Activated T-helper 17 cell treated with anti-CD3 and anti-CD28 coated beads, Interleukin-2, amount 50 U/mL, for 72 hours (primary cell): ENCODE results near the gene ATP11C. TPM values are rescaled to one million over a fixed set of nuclear protein-coding genes. Genes with fewer than 3 reads are reported as not detected.
"Not testable (repeated sequence)": the region's sequence is repeated elsewhere in the genome, so short reads cannot be mapped to it uniquely, and the experiment has no call there.

Experiments
- ATAC-seq: fragments of 150-1000 bp; cut with Tn5 transposase; replicated peaks from 2 replicates; pipeline ENCODE4 v1.10.0; 2021; ENCODE audit warnings: mild to moderate bottlenecking, moderate library complexity
- H3K27ac Mint-ChIP-seq: one replicate; pipeline ENCODE4 v1.8.0; 2022; ENCODE audit warnings: mixed read lengths
- H3K27me3 Mint-ChIP-seq: one replicate; pipeline ENCODE4 v1.8.0; 2022; ENCODE audit warnings: mixed read lengths
- H3K36me3 Mint-ChIP-seq: one replicate; pipeline ENCODE4 v1.8.0; 2022; ENCODE audit warnings: low read depth, mild to moderate bottlenecking, mixed read lengths
- H3K4me1 Mint-ChIP-seq: one replicate; pipeline ENCODE4 v1.8.0; 2022; ENCODE audit warnings: mixed read lengths
- H3K4me3 Mint-ChIP-seq: one replicate; pipeline ENCODE4 v1.8.0; 2022; ENCODE audit warnings: mild to moderate bottlenecking, mixed read lengths
- H3K9me3 Mint-ChIP-seq: one replicate; pipeline ENCODE4 v1.8.0; 2022; ENCODE audit warnings: mixed read lengths
- total RNA-seq, 2 donors: library from RNA; stranded (reverse); gene quantifications; one replicate each; pipeline ENCODE4 v1.2.3, GENCODE V29; 2022

The ATP11C gene
- 1 to 10 TPM; 9.2 to 9.4 TPM for total RNA-seq

DNA sequence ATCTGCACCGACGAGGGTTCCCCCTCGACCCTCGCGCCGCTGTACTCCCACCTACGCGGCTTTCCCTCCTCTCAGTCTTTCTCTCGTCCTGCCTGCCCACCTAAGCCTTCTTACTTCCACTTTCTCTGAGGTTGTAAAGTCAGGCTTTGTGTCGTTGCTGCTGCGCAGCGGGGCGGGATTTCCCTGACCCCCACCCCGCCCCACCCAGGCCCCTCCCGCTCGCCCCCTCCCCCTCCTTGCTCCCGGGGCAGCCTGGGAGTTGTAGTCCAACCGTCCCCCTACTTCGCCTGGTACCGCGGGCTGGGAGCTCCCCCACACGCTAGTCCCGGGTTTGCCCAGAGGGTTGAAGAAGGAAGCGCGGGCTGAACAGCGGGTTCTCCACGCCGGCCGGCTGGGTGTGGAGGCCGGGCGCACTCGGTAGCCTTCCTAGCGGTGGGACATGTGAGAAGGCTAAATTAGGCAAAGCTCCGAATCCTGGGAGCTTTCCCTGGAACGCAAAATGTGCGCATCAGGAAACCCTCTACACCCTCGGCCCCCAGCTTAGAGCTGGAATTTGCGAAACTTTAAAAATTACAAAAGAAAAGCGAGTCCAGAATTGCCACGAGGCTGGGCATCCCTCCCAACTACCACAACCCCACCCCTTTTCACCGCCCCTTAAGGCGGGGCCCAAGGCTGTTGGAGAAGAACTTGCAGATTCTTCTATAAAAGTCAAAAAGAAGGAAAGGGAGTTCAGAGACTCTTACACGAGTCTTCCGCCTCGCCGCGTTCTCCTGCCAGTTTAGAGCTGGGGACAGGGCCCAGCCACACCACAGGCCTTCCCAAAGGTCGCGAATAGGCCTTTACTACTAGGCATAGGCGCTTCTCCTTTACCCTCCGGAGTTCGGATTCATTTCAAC, at the start of gene ATP11C:
Gene ATP11C (minus strand): TSS at position 153 of the 896 bp plus-strand sequence. CDS start 1,011 bp downstream, outside the sequence.
- peak; percentile 88 for ATAC-seq
- Mint-ChIP-seq H3K27me3 (no peaks in the 10 kb centered on the region), H3K4me3 (peak within 1 kb of the TSS; percentile 82), H3K9me3 (no peaks in the 10 kb centered on the region), H3K27ac (peak within 1 kb of the TSS; percentile 43), H3K36me3 (no peaks in the 10 kb centered on the region), H3K4me1 (peaks cover 7% of the 10 kb centered on the region)

DNA sequence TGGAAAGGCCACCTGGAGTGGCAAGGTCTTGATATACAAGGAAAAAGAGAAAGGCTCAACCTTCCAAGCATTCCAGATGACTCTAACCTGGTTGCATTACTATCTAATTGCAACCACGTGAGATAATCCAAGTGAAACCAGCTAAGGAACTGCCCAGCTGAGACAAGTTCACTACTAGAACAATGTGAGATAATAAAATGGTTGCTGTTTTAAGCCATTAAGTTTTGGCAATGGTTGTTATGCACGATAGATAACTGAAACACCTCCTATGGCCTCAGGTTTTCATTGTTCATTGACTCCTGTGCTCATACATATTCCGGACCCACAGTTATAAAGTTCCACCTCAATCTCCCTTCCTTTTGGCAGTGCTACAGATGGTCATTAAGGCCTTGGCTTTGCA, 41.6 kb upstream of the ATP11C start:
- Mint-ChIP-seq H3K27me3 (peaks cover 10% of the 10 kb centered on the region), H3K4me1 (no peaks in the 10 kb centered on the region), H3K36me3 (no peaks in the 10 kb centered on the region), H3K9me3 (no peaks in the 10 kb centered on the region), H3K27ac (no peak overlapping the region), H3K4me3 (no peak overlapping the region)
- no peak for ATAC-seq

DNA sequence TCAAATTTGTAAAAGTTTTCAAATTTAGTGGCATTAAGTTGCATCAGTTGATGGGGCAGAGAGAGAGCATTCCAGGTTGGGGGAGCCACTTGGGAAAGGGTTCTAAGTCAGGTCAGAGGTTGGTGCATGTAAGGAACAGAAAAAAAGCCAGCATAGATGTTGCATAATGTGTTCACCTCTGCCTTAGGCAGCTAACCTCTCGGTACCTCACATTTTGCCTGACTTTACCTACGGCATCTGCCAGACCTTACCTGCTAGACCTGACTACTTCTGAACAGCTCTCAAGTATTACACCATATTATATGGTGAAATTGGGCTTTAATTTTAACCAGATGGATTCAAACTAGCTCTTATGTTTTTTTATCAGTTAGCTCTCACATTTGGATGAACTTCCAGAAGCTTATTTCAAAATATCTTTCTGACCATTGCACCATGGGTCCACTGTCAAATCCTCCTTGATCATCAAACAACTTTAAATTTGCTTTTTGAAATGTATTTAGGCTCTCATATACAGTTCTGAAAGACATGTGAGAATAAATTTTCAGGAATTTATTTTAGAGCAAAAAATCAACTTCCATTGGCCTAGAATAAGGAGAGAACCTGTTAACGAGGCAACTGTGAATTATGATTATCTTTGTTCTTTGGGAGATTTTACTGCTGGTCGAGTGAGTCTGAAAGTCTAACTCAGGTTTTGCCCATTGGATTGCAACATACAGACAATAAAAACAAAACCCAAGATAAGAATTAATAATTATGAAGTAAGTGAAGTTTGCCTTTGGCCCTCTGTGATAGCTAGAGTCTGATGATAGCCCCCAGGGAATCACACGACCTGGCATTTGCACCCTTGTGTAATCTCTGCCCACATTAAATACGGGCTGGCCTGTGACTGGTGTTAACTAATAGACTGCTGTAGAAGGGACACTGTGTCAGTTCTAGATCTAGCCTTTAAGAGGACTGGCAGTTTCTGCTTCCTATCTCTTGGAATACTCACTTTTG, 40.1 kb upstream of the ATP11C start:
- H3K4me1 Mint-ChIP-seq: no peaks in the 10 kb centered on the region
- no peaks in the 10 kb centered on the region for H3K9me3 Mint-ChIP-seq
- H3K36me3 Mint-ChIP-seq: no peaks in the 10 kb centered on the region
- H3K27ac Mint-ChIP-seq: no peak overlapping the region
- no peak for ATAC-seq
- H3K27me3 Mint-ChIP-seq: peaks cover 10% of the 10 kb centered on the region
- H3K4me3 Mint-ChIP-seq: no peak overlapping the region

DNA sequence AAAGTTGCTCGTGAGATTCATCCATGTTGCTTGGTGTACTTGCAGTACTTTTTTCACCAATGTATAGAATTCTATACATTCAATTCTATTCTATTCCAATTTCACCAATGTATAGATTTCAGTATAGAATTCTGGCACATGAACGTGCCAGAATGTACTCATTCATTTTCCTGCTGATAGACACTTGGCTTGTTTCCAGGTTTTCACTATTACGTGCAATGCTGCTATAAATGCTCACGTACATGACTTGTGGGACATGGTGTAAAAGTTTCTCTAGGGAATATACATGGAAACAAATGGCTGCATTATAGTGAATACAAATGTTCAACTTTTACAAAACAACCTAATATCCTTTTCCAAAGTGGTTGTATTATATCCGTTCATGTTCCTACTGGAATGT, 39.3 kb upstream of the ATP11C start:
- no peaks in the 10 kb centered on the region for H3K36me3 Mint-ChIP-seq
- H3K27me3 Mint-ChIP-seq: peaks cover 10% of the 10 kb centered on the region

DNA sequence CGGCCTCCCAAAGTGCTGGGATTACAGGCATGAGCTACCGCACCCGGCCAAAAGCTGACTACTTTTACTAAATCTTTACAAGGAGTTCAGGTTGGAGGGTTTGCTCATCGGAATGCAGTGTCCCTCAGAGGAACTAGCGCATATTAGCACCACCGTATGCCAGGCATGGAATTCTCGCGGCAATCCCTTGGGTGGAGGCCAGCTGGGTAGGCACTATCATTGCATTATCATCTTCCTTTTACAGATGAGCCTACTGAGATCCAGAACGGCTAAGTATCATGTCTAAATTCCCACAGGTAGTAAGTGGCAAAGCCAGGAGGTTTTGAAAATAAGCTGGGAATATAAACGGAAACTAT, 38.5 kb upstream of the ATP11C start:
- H3K9me3 Mint-ChIP-seq: no peaks in the 10 kb centered on the region
- no peak for ATAC-seq
- H3K27me3 Mint-ChIP-seq: peaks cover 9% of the 10 kb centered on the region
- no peaks in the 10 kb centered on the region for H3K4me1 Mint-ChIP-seq
- H3K36me3 Mint-ChIP-seq: no peaks in the 10 kb centered on the region
- no peak overlapping the region for H3K27ac Mint-ChIP-seq
- H3K4me3 Mint-ChIP-seq: no peak overlapping the region

More for the DNA sequence above, 39.3 kb upstream of the ATP11C start:
- no peak for ATAC-seq
- H3K27ac Mint-ChIP-seq: no peak overlapping the region
- H3K4me3 Mint-ChIP-seq: no peak overlapping the region
- no peaks in the 10 kb centered on the region for H3K4me1 Mint-ChIP-seq
- H3K9me3 Mint-ChIP-seq: no peaks in the 10 kb centered on the region

- no peak overlapping the region for H3K27ac Mint-ChIP-seq
- H3K4me3 Mint-ChIP-seq: no peak overlapping the region
- peaks cover 6% of the 10 kb centered on the region for H3K27me3 Mint-ChIP-seq
- no peak for ATAC-seq
- H3K4me1 Mint-ChIP-seq: no peaks in the 10 kb centered on the region
- no peaks in the 10 kb centered on the region for H3K9me3 Mint-ChIP-seq
- H3K36me3 Mint-ChIP-seq: no peaks in the 10 kb centered on the region
These were observed 36.4 kb upstream of the ATP11C start for GRCh38 chrX:139969286-139969685.

DNA sequence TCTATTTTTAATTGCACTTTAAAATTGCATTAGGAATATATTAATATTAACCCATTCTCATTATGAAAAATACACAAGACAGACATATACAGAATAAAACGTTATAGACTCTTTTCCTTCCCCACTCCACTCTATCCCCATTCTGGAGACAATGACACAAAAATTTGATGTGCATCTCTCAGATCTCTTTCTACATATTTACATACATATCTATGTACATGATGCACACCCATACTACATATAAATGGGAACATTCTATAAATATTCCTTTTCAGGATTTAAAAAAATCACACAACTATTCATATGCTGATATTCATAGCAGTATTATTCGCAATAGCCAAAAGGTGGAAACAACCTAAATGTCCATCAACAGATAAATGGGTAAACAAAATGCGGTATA, 34.9 kb upstream of the ATP11C start:
- Mint-ChIP-seq H3K4me3 (no peak overlapping the region), H3K9me3 (no peaks in the 10 kb centered on the region), H3K27ac (no peak overlapping the region), H3K36me3 (no peaks in the 10 kb centered on the region), H3K4me1 (no peaks in the 10 kb centered on the region), H3K27me3 (peaks cover 6% of the 10 kb centered on the region)
- ATAC-seq: no peak

DNA sequence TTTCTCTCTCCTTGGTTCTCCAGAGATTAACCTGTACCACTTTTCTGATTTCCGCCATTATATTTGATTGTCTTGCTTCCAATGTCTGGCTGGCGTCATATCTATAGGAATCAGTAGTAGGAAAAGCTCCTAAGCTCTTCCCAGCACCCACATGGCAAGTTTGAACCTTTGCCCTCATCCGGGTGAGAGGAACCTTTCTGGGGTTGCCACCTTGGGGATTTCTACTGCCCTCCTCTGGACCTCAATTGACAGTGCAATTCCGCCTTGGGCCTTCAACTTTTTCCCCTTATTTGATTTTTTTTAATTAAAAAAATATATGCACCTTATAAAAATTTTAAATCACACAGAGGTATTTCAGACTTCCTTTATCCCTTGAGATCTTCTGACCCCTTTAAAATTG, 34.4 kb upstream of the ATP11C start:
- H3K4me3 Mint-ChIP-seq: no peak overlapping the region
- peaks cover 6% of the 10 kb centered on the region for H3K27me3 Mint-ChIP-seq
- no peak overlapping the region for H3K27ac Mint-ChIP-seq
- H3K36me3 Mint-ChIP-seq: no peaks in the 10 kb centered on the region
- ATAC-seq: no peak
- no peaks in the 10 kb centered on the region for H3K4me1 Mint-ChIP-seq
- H3K9me3 Mint-ChIP-seq: no peaks in the 10 kb centered on the region

DNA sequence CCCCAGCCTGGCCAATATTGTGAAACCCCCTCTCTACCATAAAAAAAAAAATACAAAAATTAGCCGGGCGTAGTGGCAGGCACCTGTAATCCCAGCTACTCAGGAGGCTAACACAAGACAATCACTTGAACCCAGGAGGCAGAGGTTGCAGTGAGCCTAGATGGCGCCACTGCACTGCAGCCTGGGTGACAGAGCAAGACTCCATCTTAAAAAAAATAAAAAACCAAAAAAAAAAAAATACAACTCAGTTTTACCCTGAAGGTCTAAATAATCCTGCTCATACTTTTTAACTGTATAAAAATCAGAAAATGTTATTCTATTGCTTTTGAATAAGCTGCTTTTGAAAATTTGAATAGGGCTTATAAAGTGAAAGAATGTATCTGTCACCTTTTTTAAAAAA, 33.3 kb upstream of the ATP11C start:
- H3K27me3 Mint-ChIP-seq, ATAC-seq, H3K27ac Mint-ChIP-seq, H3K36me3 Mint-ChIP-seq, H3K4me1 Mint-ChIP-seq, H3K9me3 Mint-ChIP-seq, H3K4me3 Mint-ChIP-seq: not testable (repeated sequence)

GRCh38 chrX:139965421-139965820, 32.6 kb upstream of the ATP11C start, which contains the start of gene CXorf66:
Gene CXorf66 (minus strand): TSS chrX:139965521. CDS start chrX:139965496, 25 bp downstream.
- Mint-ChIP-seq H3K27ac (no peak within 1 kb of the TSS), H3K27me3 (no peaks in the 10 kb centered on the region), H3K4me1 (no peaks in the 10 kb centered on the region), H3K9me3 (no peaks in the 10 kb centered on the region), H3K36me3 (no peaks in the 10 kb centered on the region), H3K4me3 (no peak within 1 kb of the TSS)
- ATAC-seq: no peak

- H3K36me3 Mint-ChIP-seq, H3K27me3 Mint-ChIP-seq, H3K4me1 Mint-ChIP-seq, H3K9me3 Mint-ChIP-seq, ATAC-seq, H3K4me3 Mint-ChIP-seq, H3K27ac Mint-ChIP-seq: not testable (repeated sequence)
These were observed 28.2 kb upstream of the ATP11C start for GRCh38 chrX:139961091-139961490.

GRCh38 chrX:139949703-139950102, 16.9 kb upstream of the ATP11C start:
- no peaks in the 10 kb centered on the region for H3K27me3 Mint-ChIP-seq
- no peak overlapping the region for H3K27ac Mint-ChIP-seq
- H3K9me3 Mint-ChIP-seq: no peaks in the 10 kb centered on the region
- ATAC-seq: no peak
- H3K4me3 Mint-ChIP-seq: no peak overlapping the region
- H3K36me3 Mint-ChIP-seq: no peaks in the 10 kb centered on the region
- H3K4me1 Mint-ChIP-seq: no peaks in the 10 kb centered on the region

DNA sequence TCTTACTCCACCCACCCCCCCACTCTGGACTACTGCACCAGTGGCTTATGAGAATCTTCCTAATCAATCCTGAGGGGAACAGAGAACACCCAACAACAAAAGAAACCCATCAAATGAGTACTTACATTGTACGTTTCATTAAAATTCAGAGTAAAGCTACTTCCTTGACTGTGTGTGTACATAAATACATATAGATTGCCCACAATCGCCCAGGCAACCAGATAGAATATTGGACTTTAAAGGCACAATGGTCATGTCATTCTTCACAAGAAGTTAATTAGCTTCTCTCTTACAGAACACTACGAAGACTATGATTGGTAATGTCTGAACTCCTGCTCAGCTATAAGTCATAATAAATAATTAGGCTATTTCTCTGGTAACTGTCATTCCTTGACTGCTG, 12.2 kb upstream of the ATP11C start:
- Mint-ChIP-seq H3K4me3 (no peak overlapping the region), H3K36me3 (no peaks in the 10 kb centered on the region), H3K4me1 (no peaks in the 10 kb centered on the region), H3K27ac (no peak overlapping the region), H3K9me3 (no peaks in the 10 kb centered on the region), H3K27me3 (no peaks in the 10 kb centered on the region)
- ATAC-seq: no peak

GRCh38 chrX:139936259-139936658, 3.4 kb upstream of the ATP11C start:
- Mint-ChIP-seq H3K27me3 (peaks cover 4% of the 10 kb centered on the region), H3K27ac (no peak overlapping the region), H3K9me3 (no peaks in the 10 kb centered on the region), H3K4me3 (no peak overlapping the region), H3K4me1 (no peaks in the 10 kb centered on the region), H3K36me3 (no peaks in the 10 kb centered on the region)
- no peak for ATAC-seq
